GM18870 (cell line): Measurements from ENCODE around the gene ITGB7.

ENCODE experiments used
- ATAC-seq: cut with Tn5 transposase; IDR thresholded peaks from one replicate; pipeline ENCODE4 v1.9.1; 2021; ENCODE audit warnings: moderate library complexity; ENCODE audit not compliant: unreplicated experiment

Gene ITGB7

GRCh38 chr12:53207042-53207441, at the start of gene ITGB7:
TSS of gene ITGB7 (minus strand) at chr12:53207251. CDS start at chr12:53200443, 6,808 bp downstream.
- ATAC-seq = no peak

GRCh38 chr12:53255996-53256395, 48.9 kb upstream of the ITGB7 start:
- ATAC-seq = no peak

- ATAC-seq = no peak
Observed at GRCh38 chr12:53254816-53255545, 47.9 kb upstream of the ITGB7 start.

GRCh38 chr12:53253298-53253697, 46.2 kb upstream of the ITGB7 start:
- ATAC-seq = no peak

GRCh38 chr12:53252349-53252916, 45.4 kb upstream of the ITGB7 start:
- ATAC-seq = no peak

GRCh38 chr12:53251477-53252348, 44.7 kb upstream of the ITGB7 start:
- ATAC-seq = no peak

- no peak for ATAC-seq
Observed at GRCh38 chr12:53245286-53245685, 38.2 kb upstream of the ITGB7 start.

GRCh38 chr12:53244337-53244736, 37.3 kb upstream of the ITGB7 start:
- ATAC-seq = no peak

GRCh38 chr12:53241623-53242412, 34.8 kb upstream of the ITGB7 start:
- no peak for ATAC-seq

GRCh38 chr12:53239643-53240258, 32.7 kb upstream of the ITGB7 start:
- no peak for ATAC-seq

GRCh38 chr12:53236443-53237111, 29.5 kb upstream of the ITGB7 start:
- ATAC-seq = no peak

GRCh38 chr12:53235742-53236442, 28.8 kb upstream of the ITGB7 start:
- ATAC-seq = no peak

GRCh38 chr12:53235164-53235563, 28.1 kb upstream of the ITGB7 start:
- ATAC-seq = no peak

- no peak for ATAC-seq
Observed at GRCh38 chr12:53234271-53234914, 27.3 kb upstream of the ITGB7 start.

- no peak for ATAC-seq
Observed at GRCh38 chr12:53233671-53234121, 26.6 kb upstream of the ITGB7 start.

GRCh38 chr12:53232646-53233461, 25.8 kb upstream of the ITGB7 start:
- no peak for ATAC-seq

GRCh38 chr12:53231921-53232645, 25.0 kb upstream of the ITGB7 start, which contains the start of gene RARG:
TSS of gene RARG (minus strand) at chr12:53232209. CDS start at chr12:53227545, 4,664 bp downstream.
- ATAC-seq = no peak
